Left lung (tissue), 10 donors: Measurements from ENCODE around the gene SEH1L. TPM values are rescaled to one million over a fixed set of nuclear protein-coding genes. Genes with fewer than 3 reads are reported as not detected.

Experiments used
- ATAC-seq: fragments of 200-7000 bp; cut with Tn5 transposase; one replicate; pipeline ENCODE4 v1.9.1; 2020; ENCODE audit warnings: moderate library complexity
- DNase-seq, 4 donors: peaks; one replicate each; pipeline ENCODE4 v3.0.0-alpha.2; 2013 to 2020
- H3K27ac ChIP-seq, 2 donors: fragments of 200-600 bp; sonication (generic) in 1 of 2; one replicate each; pipeline versions ENCODE4 v1.5.0 to v1.8.0; 2020 to 2021
- H3K27me3 ChIP-seq, 2 donors: fragments of 200-600 bp; sonication (generic) in 1 of 2; one replicate each; pipeline versions ENCODE4 v1.5.0 to v1.8.0; 2020 to 2021
- H3K36me3 ChIP-seq, 2 donors: fragments of 200-600 bp; sonication (generic) in 1 of 2; one replicate each; pipeline versions ENCODE4 v1.5.0 to v1.8.0; 2020 to 2021
- H3K4me1 ChIP-seq, 2 donors: fragments of 200-600 bp; one replicate each; pipeline ENCODE4 v1.8.0; 2021
- H3K4me3 ChIP-seq, 2 donors: fragments of 200-600 bp; sonication (generic) in 1 of 2; one replicate each; pipeline versions ENCODE4 v1.5.0 to v1.8.0; 2020 to 2021; ENCODE audit warnings: mild to moderate bottlenecking in 1 of 2
- H3K9me3 ChIP-seq, 2 donors: fragments of 200-600 bp; sonication (generic) in 1 of 2; one replicate each; pipeline versions ENCODE4 v1.5.0 to v1.8.0; 2020 to 2021
- intact Hi-C, 2 donors: fragments of 100-400 bp; cut with DNase I; formaldehyde crosslinking; loops; one replicate each; pipeline versions ENCODE4 v1.11.2 to v1.14.2; 2022
- polyA plus RNA-seq, 6 donors: library from polyadenylated mRNA; unstranded; fragments of 120-200 nt; gene quantifications; one replicate each; pipeline ENCODE4 v1.2.1, GENCODE V29; 2013; ENCODE audit not compliant: insufficient read length in 6 of 6
- total RNA-seq, 2 donors: library from RNA; stranded (reverse); fragmentation: NEBNext Ultra II Directional; extraction: Animal tissue kit (Norgen Biotek cat#: 25700); gene quantifications; one replicate each; pipeline ENCODE4 v1.2.1, GENCODE V29; 2021
- TF ChIP-seq, protein P1 (sequence below), 2 donors: fragments of 200-600 bp; sonication (generic) in 1 of 2; IDR thresholded peaks; one replicate each; pipeline versions ENCODE4 v1.5.0 to v1.8.0; 2021; ENCODE audit warnings: antibody characterized with exemption in 2 of 2
- donor health status: DM: no; HTN: yes; CAD: no.
- donor health status: DM: no; HTN: no; CAD: no.

Gene SEH1L
- total and polyA plus RNA-seq, 8 donors, result 28.3 to 49.9 (median 34.1) TPM

DNA sequence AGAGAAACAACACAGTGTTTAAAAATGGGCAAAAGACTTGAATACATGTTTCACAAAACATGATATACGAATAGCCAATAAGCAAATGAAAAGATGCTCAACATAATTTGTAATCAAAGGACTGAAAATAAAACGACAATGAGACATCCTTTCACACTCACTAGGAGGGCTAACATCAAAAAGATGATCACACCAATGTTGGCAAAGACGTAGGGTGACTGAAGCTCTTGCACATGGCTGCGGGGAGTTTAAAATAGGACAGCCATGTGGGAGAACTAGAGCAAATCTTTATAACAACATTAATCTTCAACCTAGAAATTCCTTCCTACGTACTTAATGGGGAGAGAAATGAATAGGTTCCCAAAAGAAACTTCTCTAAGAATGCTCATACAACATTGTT, 19.2 kb upstream of the SEH1L start:
- TF ChIP-seq, protein P1, sequence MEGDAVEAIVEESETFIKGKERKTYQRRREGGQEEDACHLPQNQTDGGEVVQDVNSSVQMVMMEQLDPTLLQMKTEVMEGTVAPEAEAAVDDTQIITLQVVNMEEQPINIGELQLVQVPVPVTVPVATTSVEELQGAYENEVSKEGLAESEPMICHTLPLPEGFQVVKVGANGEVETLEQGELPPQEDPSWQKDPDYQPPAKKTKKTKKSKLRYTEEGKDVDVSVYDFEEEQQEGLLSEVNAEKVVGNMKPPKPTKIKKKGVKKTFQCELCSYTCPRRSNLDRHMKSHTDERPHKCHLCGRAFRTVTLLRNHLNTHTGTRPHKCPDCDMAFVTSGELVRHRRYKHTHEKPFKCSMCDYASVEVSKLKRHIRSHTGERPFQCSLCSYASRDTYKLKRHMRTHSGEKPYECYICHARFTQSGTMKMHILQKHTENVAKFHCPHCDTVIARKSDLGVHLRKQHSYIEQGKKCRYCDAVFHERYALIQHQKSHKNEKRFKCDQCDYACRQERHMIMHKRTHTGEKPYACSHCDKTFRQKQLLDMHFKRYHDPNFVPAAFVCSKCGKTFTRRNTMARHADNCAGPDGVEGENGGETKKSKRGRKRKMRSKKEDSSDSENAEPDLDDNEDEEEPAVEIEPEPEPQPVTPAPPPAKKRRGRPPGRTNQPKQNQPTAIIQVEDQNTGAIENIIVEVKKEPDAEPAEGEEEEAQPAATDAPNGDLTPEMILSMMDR (IDR thresholded peaks at IDR 0.05), result no peak
- intact Hi-C loops, result no loop called here
- Histone ChIP-seq H3K36me3 (no peaks in the 10 kb centered on the region), H3K27me3 (no peaks in the 10 kb centered on the region), H3K9me3 (no peaks in the 10 kb centered on the region), H3K27ac (no peak overlapping the region), H3K4me1 (no peaks in the 10 kb centered on the region), H3K4me3 (no peak overlapping the region)
- DNase-seq (no peak), ATAC-seq (no peak)

DNA sequence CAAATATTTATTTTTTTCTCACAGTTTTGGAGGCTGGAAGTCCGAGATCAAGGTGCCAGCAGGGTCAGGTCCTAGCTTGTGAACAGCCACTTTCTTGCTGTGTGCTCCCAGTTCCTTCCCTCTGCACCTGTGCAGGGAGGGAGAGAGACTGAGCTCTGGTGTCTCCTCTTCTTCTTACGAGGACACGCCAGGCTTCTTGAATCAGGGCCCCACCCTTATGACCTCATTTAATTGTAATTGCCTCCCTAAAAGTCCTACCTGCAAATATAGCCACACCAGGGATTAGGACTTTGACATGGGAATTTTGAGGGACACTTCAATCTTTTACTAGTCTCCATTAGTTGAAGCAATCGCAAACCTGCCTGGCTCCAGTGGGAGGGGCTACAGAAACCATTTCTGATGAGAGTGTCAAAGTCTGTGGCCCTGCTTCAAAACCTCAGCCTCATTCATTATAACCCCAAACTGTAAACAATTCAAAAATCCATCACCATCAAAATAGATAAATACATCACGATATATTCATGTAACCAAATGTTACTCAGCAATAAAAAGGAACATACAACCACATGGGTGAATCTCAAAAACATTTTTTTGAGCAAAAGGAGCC, 18.2 kb upstream of the SEH1L start:
- TF ChIP-seq, protein P1 (IDR thresholded peaks at IDR 0.05), result no peak
- Histone ChIP-seq H3K27ac (no peak overlapping the region), H3K27me3 (no peaks in the 10 kb centered on the region), H3K9me3 (no peaks in the 10 kb centered on the region), H3K36me3 (no peaks in the 10 kb centered on the region), H3K4me1 (peaks cover 0 to 3% of the 10 kb centered on the region in 2 donors), H3K4me3 (no peak overlapping the region)
- DNase-seq (no peak), ATAC-seq (no peak)
- intact Hi-C loops, result loop anchor here in 1 of 2 donors (5.0 kb wide), 1 partner anchor 182 kb away; no protein-coding TSS in a partner anchor

DNA sequence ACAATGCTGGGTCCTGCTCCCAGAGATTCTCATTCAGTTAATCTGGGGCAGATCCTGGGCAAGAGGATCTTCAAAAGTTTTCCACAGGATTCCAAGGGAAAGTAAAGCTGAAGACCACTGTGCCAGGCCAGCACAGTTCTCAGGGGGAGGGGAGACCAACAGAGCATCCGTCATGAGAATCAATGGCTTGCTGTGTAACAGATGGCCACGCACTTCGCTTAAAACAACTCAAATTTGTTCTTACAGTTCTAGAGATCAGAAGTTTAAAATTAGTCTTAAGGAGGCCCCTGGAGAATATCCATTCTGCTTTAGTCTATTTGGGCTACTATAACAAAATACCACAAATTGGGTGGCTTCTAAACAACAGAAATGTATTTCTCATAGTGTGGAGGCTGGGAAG, 17.4 kb upstream of the SEH1L start:
- peaks cover 0 to 6% of the 10 kb centered on the region in 2 donors for H3K4me1 ChIP-seq
- no peak overlapping the region for H3K27ac ChIP-seq
- ATAC-seq (no peak), DNase-seq (no peak)
- no peaks in the 10 kb centered on the region for H3K27me3 ChIP-seq
- TF ChIP-seq, protein P1 (IDR thresholded peaks at IDR 0.05), result no peak
- intact Hi-C loops, result loop anchor here in 1 of 2 donors (5.0 kb wide), 1 partner anchor 183 kb away; no protein-coding TSS in a partner anchor
- no peaks in the 10 kb centered on the region for H3K9me3 ChIP-seq
- H3K36me3 ChIP-seq, result no peaks in the 10 kb centered on the region
- no peak overlapping the region for H3K4me3 ChIP-seq

DNA sequence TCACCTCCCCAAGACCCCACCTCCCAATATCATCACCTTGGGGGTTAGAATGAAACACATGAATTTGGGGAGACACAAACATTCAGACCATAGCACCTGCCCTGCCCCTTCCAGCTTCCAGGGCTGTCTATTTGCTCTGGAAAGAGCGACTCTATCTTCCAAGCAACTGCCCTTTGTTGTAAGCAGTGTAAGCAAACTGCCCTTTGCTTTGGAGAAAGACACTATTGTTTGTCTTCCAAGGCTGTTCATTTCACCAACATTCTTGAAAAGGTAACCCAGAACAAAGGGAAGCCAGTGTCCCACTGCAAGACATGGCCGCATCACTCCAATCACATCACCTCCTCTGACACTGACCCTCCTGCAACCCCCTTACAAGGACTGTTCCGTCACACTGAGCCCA, 16.9 kb upstream of the SEH1L start:
- no peaks in the 10 kb centered on the region for H3K36me3 ChIP-seq
- TF ChIP-seq, protein P1 (IDR thresholded peaks at IDR 0.05), result no peak
- no peak overlapping the region for H3K4me3 ChIP-seq
- no peak for DNase-seq
- no peak for ATAC-seq
- H3K9me3 ChIP-seq, result no peaks in the 10 kb centered on the region
- no peaks in the 10 kb centered on the region for H3K27me3 ChIP-seq
- no peak overlapping the region for H3K27ac ChIP-seq
- intact Hi-C loops, result loop anchor here in 1 of 2 donors (5.0 kb wide), 1 partner anchor 184 kb away; no protein-coding TSS in a partner anchor
- peaks cover 0 to 6% of the 10 kb centered on the region in 2 donors for H3K4me1 ChIP-seq

DNA sequence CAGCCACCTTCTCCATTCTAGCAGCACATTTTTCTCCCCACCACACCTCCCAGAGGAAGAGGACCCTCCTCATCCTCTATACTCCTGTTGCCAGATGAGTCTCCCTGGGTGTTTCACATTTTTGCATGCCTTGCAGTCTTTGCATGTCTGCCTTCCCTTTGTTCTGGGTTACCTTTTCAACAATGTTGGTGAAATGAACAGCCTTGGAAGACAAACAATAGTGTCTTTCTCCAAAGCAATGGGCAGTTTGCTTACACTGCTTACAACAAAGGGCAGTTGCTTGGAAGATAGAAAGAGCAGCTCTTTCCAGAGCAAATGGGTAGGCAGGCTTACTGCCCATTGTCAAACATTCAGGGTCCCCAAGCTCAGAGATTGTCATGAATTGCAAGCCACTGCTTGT, 14.5 kb upstream of the SEH1L start:
- intact Hi-C loops, result loop anchor here in 1 of 2 donors (5.0 kb wide), 1 partner anchor 186 kb away; no protein-coding TSS in a partner anchor
- TF ChIP-seq, protein P1 (IDR thresholded peaks at IDR 0.05), result no peak
- DNase-seq (no peak), ATAC-seq (no peak)
- H3K27me3 ChIP-seq, result no peaks in the 10 kb centered on the region
- no peak overlapping the region for H3K27ac ChIP-seq
- no peaks in the 10 kb centered on the region for H3K36me3 ChIP-seq
- no peaks in the 10 kb centered on the region for H3K9me3 ChIP-seq
- no peak overlapping the region for H3K4me3 ChIP-seq
- H3K4me1 ChIP-seq, result peaks cover 0 to 6% of the 10 kb centered on the region in 2 donors
